ENCODE measurements around the gene DDR2.
"Not testable (repeated sequence)": the region's sequence is repeated elsewhere in the genome, so short reads cannot be mapped to it uniquely, and the experiment has no call there.

DNA sequence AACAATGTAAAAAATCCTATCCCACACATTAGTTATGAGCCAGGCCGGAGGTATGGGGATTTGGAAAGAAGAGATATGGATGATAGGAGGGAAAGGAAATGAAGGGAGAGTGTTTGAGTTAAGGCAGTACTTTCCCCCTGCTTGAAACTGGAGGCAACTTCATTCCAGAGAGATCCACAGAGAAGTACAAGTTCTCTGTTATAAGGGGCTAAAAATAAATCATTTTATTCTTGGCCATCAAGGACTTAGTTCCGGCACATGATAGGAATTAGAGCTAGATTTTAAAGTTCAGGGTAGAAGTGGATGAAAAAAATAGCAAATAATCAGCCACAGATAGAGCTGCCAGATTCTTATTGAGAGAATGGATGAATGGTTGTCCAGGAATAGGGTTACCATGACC, 185.9 kb downstream of the DDR2 start:
- TF ChIP-seq EP300, POLR2A (IDR thresholded peaks at IDR 0.05): not testable (repeated sequence)
- TF ChIP-seq, protein P1, sequence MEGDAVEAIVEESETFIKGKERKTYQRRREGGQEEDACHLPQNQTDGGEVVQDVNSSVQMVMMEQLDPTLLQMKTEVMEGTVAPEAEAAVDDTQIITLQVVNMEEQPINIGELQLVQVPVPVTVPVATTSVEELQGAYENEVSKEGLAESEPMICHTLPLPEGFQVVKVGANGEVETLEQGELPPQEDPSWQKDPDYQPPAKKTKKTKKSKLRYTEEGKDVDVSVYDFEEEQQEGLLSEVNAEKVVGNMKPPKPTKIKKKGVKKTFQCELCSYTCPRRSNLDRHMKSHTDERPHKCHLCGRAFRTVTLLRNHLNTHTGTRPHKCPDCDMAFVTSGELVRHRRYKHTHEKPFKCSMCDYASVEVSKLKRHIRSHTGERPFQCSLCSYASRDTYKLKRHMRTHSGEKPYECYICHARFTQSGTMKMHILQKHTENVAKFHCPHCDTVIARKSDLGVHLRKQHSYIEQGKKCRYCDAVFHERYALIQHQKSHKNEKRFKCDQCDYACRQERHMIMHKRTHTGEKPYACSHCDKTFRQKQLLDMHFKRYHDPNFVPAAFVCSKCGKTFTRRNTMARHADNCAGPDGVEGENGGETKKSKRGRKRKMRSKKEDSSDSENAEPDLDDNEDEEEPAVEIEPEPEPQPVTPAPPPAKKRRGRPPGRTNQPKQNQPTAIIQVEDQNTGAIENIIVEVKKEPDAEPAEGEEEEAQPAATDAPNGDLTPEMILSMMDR (IDR thresholded peaks at IDR 0.05), result not testable (repeated sequence)
